HUES64 (cell line): ENCODE results near the gene PAOX.
"Not testable (repeated sequence)": the region's sequence is repeated elsewhere in the genome, so short reads cannot be mapped to it uniquely, and the experiment has no call there.

Experiments used
- H3K27ac ChIP-seq: 2 replicates; pipeline ENCODE4 v1.7.0; 2013; ENCODE audit warnings: low read depth, low read length, inconsistent platforms
- H3K27me3 ChIP-seq: 2 replicates; pipeline ENCODE4 v1.6.1; 2013; ENCODE audit warnings: mild to moderate bottlenecking, low read length; ENCODE audit not compliant: insufficient read depth
- H3K36me3 ChIP-seq: 2 replicates; pipeline ENCODE4 v1.6.1; 2013; ENCODE audit warnings: mild to moderate bottlenecking, low read length; ENCODE audit not compliant: insufficient read depth
- H3K4me1 ChIP-seq: 2 replicates; pipeline ENCODE4 v1.6.1; 2013; ENCODE audit warnings: mild to moderate bottlenecking, low read length, moderate library complexity; ENCODE audit not compliant: insufficient read depth
- H3K4me3 ChIP-seq: 2 replicates; pipeline ENCODE4 v1.5.1; 2013; ENCODE audit warnings: mild to moderate bottlenecking, low read length, moderate library complexity
- H3K9ac ChIP-seq: 2 replicates; pipeline ENCODE4 v1.6.1; 2013; ENCODE audit warnings: mild to moderate bottlenecking, low read depth, low read length
- H3K9me3 ChIP-seq: 2 replicates; pipeline ENCODE4 v1.6.1; 2013; ENCODE audit warnings: low read depth, low read length; ENCODE audit not compliant: insufficient read depth
- WGBS: fragments of 150-250, 120-280 bp; methylation state at CpG from one replicate; pipeline ENCODE4 v1.1.7; 2013; ENCODE audit warnings: missing lambda C conversion rate; 5-methylcytosine and 5-hydroxymethylcytosine counted together

The PAOX gene

DNA sequence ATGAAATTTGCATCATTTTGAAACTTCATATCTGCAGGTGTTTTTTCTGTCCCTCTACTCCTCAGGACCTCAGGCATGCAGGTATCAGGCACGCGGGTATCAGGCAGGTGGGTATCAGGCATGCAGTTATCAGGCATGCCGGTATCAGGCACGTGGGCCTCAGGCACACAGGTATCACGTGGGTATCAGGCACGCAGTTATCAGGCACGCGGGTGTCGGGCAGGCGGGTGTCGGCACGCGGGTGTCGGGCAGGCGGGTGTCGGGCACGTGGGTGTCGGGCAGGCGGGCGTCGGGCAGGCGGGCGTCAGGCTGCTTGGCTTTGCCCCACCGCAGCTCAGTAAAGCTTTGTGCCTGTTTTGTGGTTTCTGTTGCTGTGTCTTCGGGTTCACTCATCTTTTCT is 36.7 kb downstream of the PAOX start:
- Histone ChIP-seq H3K9me3 (peaks cover 33% of the 10 kb centered on the region), H3K36me3 (peaks cover 52% of the 10 kb centered on the region), H3K4me3 (no peak overlapping the region), H3K27ac (no peak overlapping the region), H3K9ac (no peak overlapping the region), H3K4me1 (no peaks in the 10 kb centered on the region), H3K27me3 (no peaks in the 10 kb centered on the region)
- 96% methylated on average over 25 of the region's 25 CpGs for WGBS

- peaks cover 11% of the 10 kb centered on the region for H3K27me3 ChIP-seq
- peaks cover 8% of the 10 kb centered on the region; the same call in 1 of the 2 replicates for H3K9me3 ChIP-seq
- peaks cover 27% of the 10 kb centered on the region for H3K36me3 ChIP-seq
- H3K4me1 ChIP-seq, result no peaks in the 10 kb centered on the region
- no peak overlapping the region for H3K27ac ChIP-seq
- H3K9ac ChIP-seq, result no peak overlapping the region
- 96% methylated on average over 14 of the region's 14 CpGs for WGBS
- no peak overlapping the region for H3K4me3 ChIP-seq
These were observed 39.4 kb downstream of the PAOX start for GRCh38 chr10:133418289-133418993.

GRCh38 chr10:133419211-133419950 is 40.3 kb downstream of the PAOX start:
- WGBS, result 93% methylated on average over 34 of the region's 34 CpGs
- Histone ChIP-seq H3K27me3 (peaks cover 14% of the 10 kb centered on the region), H3K9me3 (peaks cover 7% of the 10 kb centered on the region; the same call in 1 of the 2 replicates)

GRCh38 chr10:133420028-133420427 is 41.0 kb downstream of the PAOX start:
- H3K27me3 ChIP-seq, result peaks cover 15% of the 10 kb centered on the region
- H3K4me1 ChIP-seq, result no peaks in the 10 kb centered on the region
- WGBS, result 94% methylated on average over 17 of the region's 17 CpGs
- H3K36me3 ChIP-seq, result peaks cover 21% of the 10 kb centered on the region
- H3K4me3 ChIP-seq, result no peak overlapping the region
- H3K9me3 ChIP-seq, result peaks cover 7% of the 10 kb centered on the region; the same call in 1 of the 2 replicates
- no peak overlapping the region for H3K9ac ChIP-seq
- no peak overlapping the region for H3K27ac ChIP-seq

More at GRCh38 chr10:133419211-133419950, 40.3 kb downstream of the PAOX start:
- Histone ChIP-seq H3K27ac (no peak overlapping the region), H3K4me1 (no peaks in the 10 kb centered on the region), H3K36me3 (peaks cover 23% of the 10 kb centered on the region), H3K9ac (no peak overlapping the region), H3K4me3 (no peak overlapping the region)

- Histone ChIP-seq H3K27ac (no peak overlapping the region), H3K9me3 (peaks cover 1% of the 10 kb centered on the region; the same call in 1 of the 2 replicates), H3K4me3 (no peak overlapping the region), H3K9ac (no peak overlapping the region), H3K27me3 (peaks cover 18% of the 10 kb centered on the region), H3K4me1 (no peaks in the 10 kb centered on the region), H3K36me3 (peaks cover 16% of the 10 kb centered on the region)
- 79% methylated on average over 6 of the region's 6 CpGs for WGBS
These were observed 41.5 kb downstream of the PAOX start for GRCh38 chr10:133420579-133420978.

DNA sequence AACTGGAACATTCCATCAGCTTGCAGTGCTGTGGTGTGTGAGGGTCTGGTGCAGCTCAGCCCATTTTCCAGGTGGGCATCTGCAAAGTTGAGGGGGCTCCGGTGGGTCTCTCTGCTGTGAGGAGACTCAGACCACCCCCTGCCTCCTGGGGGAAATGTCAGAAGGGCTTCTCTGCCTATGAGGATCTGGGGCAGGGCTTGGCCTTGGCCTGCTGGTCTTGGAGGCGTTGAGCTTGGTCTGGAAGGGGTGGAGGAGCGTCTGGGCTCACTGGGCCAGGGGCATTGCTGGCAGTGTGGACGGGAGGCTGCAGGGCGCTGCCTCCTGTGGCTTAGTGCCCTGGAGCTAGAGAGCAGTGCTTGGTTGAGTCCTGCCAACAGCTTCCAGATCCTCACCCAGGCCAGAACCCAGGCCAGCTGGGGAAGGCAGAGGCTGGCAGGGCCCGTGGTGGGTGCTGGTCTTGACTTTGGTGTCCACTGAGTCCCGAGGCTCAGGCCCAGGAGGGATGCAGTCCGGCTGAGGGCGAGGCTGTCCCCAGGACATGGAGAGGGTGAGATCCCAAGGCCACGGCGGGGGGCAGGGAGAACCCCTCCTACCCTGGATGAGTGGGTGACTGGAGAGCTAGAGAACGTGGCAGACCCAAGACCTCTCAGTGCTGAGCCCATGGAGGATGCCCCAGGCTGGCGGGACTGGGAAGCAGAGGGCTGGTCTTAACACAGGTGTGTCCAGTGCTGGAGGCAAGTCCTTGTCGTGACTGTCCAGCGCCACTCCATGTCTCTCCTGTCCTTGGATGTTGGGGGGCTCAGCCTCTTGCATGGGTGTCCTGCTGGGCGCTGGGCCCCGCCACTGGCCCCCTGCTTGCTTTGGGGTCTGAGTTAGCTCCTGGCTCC is 42.5 kb downstream of the PAOX start:
- Histone ChIP-seq H3K9ac (no peak overlapping the region), H3K4me3 (no peak overlapping the region), H3K9me3 (no peaks in the 10 kb centered on the region), H3K36me3 (0 out of 2 replicates have a peak, but pooled peaks cover 10% of the 10 kb centered on the region), H3K4me1 (no peaks in the 10 kb centered on the region), H3K27ac (no peak overlapping the region), H3K27me3 (peaks cover 18% of the 10 kb centered on the region)
- 91% methylated on average over 16 of the region's 17 CpGs for WGBS

DNA sequence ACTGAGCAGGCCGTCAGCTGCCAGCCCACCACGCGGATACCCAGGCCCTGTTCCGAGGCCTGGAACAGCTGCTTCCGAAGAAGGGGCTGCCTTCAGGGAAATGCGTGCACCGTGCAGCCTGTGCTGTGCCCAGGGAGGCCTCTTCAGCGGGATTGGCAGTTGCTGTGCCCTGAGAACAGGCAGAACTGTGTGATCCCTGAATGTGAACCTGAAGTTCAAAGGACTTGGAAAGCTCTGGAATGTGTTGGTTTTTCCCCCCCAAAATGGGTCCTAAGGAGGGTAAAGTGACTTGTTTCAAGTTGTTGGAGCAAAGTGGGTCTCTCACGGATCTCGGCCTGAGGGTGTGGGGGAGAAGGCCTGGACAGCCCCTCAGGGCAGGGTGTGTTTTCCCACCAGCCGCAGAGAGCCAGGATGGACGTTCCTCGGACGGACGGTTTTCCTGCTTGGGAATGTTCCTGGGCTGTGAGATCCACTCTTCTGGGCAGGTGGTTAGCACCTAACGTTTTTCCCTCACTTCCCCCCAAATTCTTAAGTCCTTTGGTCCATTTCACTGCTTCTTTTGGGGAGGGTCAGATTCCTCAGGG is 43.3 kb downstream of the PAOX start:
- no peak overlapping the region for H3K4me3 ChIP-seq
- peaks cover 18% of the 10 kb centered on the region for H3K27me3 ChIP-seq
- 80% methylated on average over 16 of the region's 16 CpGs for WGBS
- H3K36me3 ChIP-seq, result 0 out of 2 replicates have a peak, but pooled peaks cover 10% of the 10 kb centered on the region
- H3K27ac ChIP-seq, result no peak overlapping the region
- H3K9ac ChIP-seq, result no peak overlapping the region
- H3K9me3 ChIP-seq, result no peaks in the 10 kb centered on the region
- H3K4me1 ChIP-seq, result no peaks in the 10 kb centered on the region

- WGBS, result 23% methylated on average over 88 of the region's 88 CpGs
- Histone ChIP-seq H3K9ac (no peak overlapping the region), H3K27ac (no peak overlapping the region), H3K4me1 (no peaks in the 10 kb centered on the region), H3K4me3 (peak overlapping the region; percentile 34), H3K36me3 (0 out of 2 replicates have a peak, but pooled peaks cover 10% of the 10 kb centered on the region), H3K27me3 (peaks cover 18% of the 10 kb centered on the region), H3K9me3 (no peaks in the 10 kb centered on the region)
These were observed 44.0 kb downstream of the PAOX start for GRCh38 chr10:133422807-133423771.

- H3K27me3 ChIP-seq, result peaks cover 18% of the 10 kb centered on the region
- not testable (repeated sequence) for H3K9me3 ChIP-seq, H3K4me1 ChIP-seq, H3K27ac ChIP-seq, H3K36me3 ChIP-seq, H3K4me3 ChIP-seq, H3K9ac ChIP-seq
- no CpG with 5 or more reads among the region's 46 CpGs for WGBS
These were observed 45.0 kb downstream of the PAOX start for GRCh38 chr10:133424102-133424501.

DNA sequence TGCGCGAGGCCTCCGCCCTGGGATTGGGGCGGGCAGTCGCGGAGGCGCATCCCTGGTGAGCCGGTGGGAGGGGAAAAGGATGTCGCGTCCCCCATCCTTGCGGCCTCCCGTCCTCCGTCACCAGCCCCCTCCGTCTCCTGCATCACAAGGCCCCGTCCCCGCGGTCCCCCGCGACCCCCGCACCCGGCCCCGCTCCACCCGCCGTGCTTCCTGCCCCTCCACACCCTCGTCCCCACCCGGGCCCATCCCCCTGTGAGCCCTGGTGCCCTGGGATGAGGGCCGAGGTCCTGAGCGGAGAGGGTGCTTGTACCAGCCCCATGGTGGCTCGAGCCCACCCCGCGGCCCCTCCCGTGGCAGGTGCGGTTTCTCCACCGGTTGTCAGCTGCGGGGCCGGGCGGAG is 45.5 kb downstream of the PAOX start, which contains the start of gene SPRN:
TSS of gene SPRN (minus strand) at position 25 of the 400 bp plus-strand sequence. CDS start 944 bp downstream, outside the sequence.
- H3K27me3 ChIP-seq, result peaks cover 18% of the 10 kb centered on the region
- 64% methylated on average over 9 of the region's 37 CpGs for WGBS
- not testable (repeated sequence) for H3K27ac ChIP-seq

More for the DNA sequence above, 45.5 kb downstream of the PAOX start, which contains the start of gene SPRN:
- H3K4me1 ChIP-seq, H3K9me3 ChIP-seq, H3K9ac ChIP-seq, H3K36me3 ChIP-seq: not testable (repeated sequence)
- H3K4me3 ChIP-seq, result peak within 1 kb of the TSS; percentile 34
